Activated effector memory CD4-positive, alpha-beta T cell treated with Interleukin-2 at 50 U/mL for 16 hours (primary cell): ENCODE results near the gene PCGF2.

Experiments used
- DNase-seq: peaks from one replicate; pipeline ENCODE4 v3.0.0-alpha.2; 2020

The PCGF2 gene

GRCh38 chr17:38702166-38702915 is 45.8 kb downstream of the PCGF2 start:
- DNase-seq: peak; percentile 76

- DNase-seq: peak; percentile 57
Observed at GRCh38 chr17:38701504-38702165, 46.5 kb downstream of the PCGF2 start.

GRCh38 chr17:38698760-38699159 is 49.4 kb downstream of the PCGF2 start:
- DNase-seq: no peak

GRCh38 chr17:38697061-38697820 is 50.9 kb downstream of the PCGF2 start:
- DNase-seq: no peak

GRCh38 chr17:38693700-38694329 is 54.3 kb downstream of the PCGF2 start:
- DNase-seq: no peak

- no peak for DNase-seq
Observed at GRCh38 chr17:38691154-38691553, 57.0 kb downstream of the PCGF2 start.

GRCh38 chr17:38690386-38690785 is 57.8 kb downstream of the PCGF2 start:
- DNase-seq: no peak

- DNase-seq: no peak
Observed at GRCh38 chr17:38687286-38687685, 60.9 kb downstream of the PCGF2 start.

GRCh38 chr17:38685491-38685890 is 62.6 kb downstream of the PCGF2 start:
- no peak for DNase-seq
